A549 (cell line): Measurements from ENCODE around the gene FASTK. TPM values are rescaled to one million over a fixed set of nuclear protein-coding genes. Genes with fewer than 3 reads are reported as not detected.

Source experiments
- ATAC-seq, 2 experiments: fragments of 200-7000 bp in 1 of 2; fragments of >200 bp in 1 of 2; cut with Nextera tagmentation in 1 of 2; cut with Tn5 transposase in 1 of 2; 3 replicates each; pipeline versions ENCODE4 v1.8.0 to v1.9.1; 2018 to 2020; ENCODE audit warnings: mild to moderate bottlenecking in 1 of 2, moderate library complexity in 1 of 2
- CTCF ChIA-PET: fragments of 300-600 bp; sonication (Branson Sonifier 250); formaldehyde crosslinking; extraction: SDS; loops from one replicate; lab custom pipeline; 2021; ENCODE audit warnings: antibody characterized with exemption, inconsistent platforms; lab: Yijun Ruan, JAX
- POLR2A ChIA-PET: fragments of 350-600 bp; formaldehyde crosslinking; extraction: SDS; loops from one replicate; lab custom pipeline; 2021; ENCODE audit warnings: antibody characterized with exemption, inconsistent platforms; lab: Yijun Ruan, JAX
- DNase-seq, 2 experiments: peaks; one replicate each; pipeline versions ENCODE4 v3.0.0 to v3.0.0-alpha.2; 2011 to 2016; ENCODE audit warnings: low read depth in 1 of 2, low spot score in 1 of 2
- FAIRE-seq: peaks from 2 replicates; lab custom pipeline; 2011; peaks lifted over from hg19 to GRCh38; lab: Jason Lieb, UNC
- H3K27ac ChIP-seq, 2 experiments: fragments of >200 bp; sonication (Bioruptor Twin); formaldehyde crosslinking; 3 replicates each; pipeline ENCODE4 v1.5.1; 2016 to 2017
- H3K4me1 ChIP-seq: fragments of >200 bp; sonication (Bioruptor Twin); formaldehyde crosslinking; 3 replicates; pipeline ENCODE4 v1.6.1; 2016
- H3K4me2 ChIP-seq: fragments of >200 bp; sonication (Bioruptor Twin); formaldehyde crosslinking; 3 replicates; pipeline ENCODE4 v1.6.1; 2016
- H3K4me3 ChIP-seq: fragments of >200 bp; sonication (Bioruptor Twin); formaldehyde crosslinking; 3 replicates; pipeline ENCODE4 v1.5.1; 2016
- H3K9me3 ChIP-seq: fragments of >200 bp; sonication (Bioruptor Twin); formaldehyde crosslinking; 3 replicates; pipeline ENCODE4 v1.6.1; 2016
- ATOH8 ChIP-seq: fragments of 250-450 bp; sonication (Bioruptor Pico); IDR thresholded peaks from 2 replicates; pipeline ENCODE4 v1.5.0; 2020; ENCODE audit warnings: low read depth, mild to moderate bottlenecking, moderate library complexity
- FOSL2 ChIP-seq, 2 experiments: fragments of 450-650 bp in 1 of 2; fragments of >200 bp in 1 of 2; sonication (Bioruptor Twin) in 1 of 2; formaldehyde crosslinking; IDR thresholded peaks; 2 replicates each; pipeline versions ENCODE4 v1.5.0 to v1.6.1; 2016 to 2020; ENCODE audit warnings: mild to moderate bottlenecking in 1 of 2, moderate library complexity in 1 of 2
- FOXS1 ChIP-seq: fragments of 250-450 bp; sonication (Bioruptor Pico); IDR thresholded peaks from 2 replicates; pipeline ENCODE4 v1.5.0; 2020; ENCODE audit warnings: mild to moderate bottlenecking, moderate library complexity
- GATA3 ChIP-seq: IDR thresholded peaks from 2 replicates; pipeline ENCODE4 v1.6.1; 2012; ENCODE audit warnings: borderline replicate concordance
- JUN ChIP-seq, 2 experiments: fragments of >200 bp; sonication (Bioruptor Twin); formaldehyde crosslinking; IDR thresholded peaks; 2 replicates in 1 of 2; 3 replicates in 1 of 2; pipeline ENCODE4 v1.6.1; 2016 to 2017
- JUNB ChIP-seq: fragments of >200 bp; sonication (Bioruptor Twin); formaldehyde crosslinking; IDR thresholded peaks from 2 replicates; pipeline ENCODE4 v1.6.1; 2016
- MAFK ChIP-seq: fragments of 450-650 bp; IDR thresholded peaks from 2 replicates; pipeline ENCODE4 v1.6.1; 2014; ENCODE audit not compliant: partially characterized antibody
- MAZ ChIP-seq: fragments of 150-350 bp; IDR thresholded peaks from 2 replicates; pipeline ENCODE4 v1.6.1; 2014; ENCODE audit warnings: antibody characterized with exemption, low read depth, low read length, borderline replicate concordance
- NPAS2 ChIP-seq: fragments of 250-450 bp; sonication (Bioruptor Pico); IDR thresholded peaks from 2 replicates; pipeline ENCODE4 v1.8.0; 2022; ENCODE audit warnings: mild to moderate bottlenecking, moderate library complexity, borderline replicate concordance
- POLR2A ChIP-seq: IDR thresholded peaks from 2 replicates; pipeline ENCODE4 v1.6.1; 2012; ENCODE audit warnings: mild to moderate bottlenecking, low read length
- SMC3 ChIP-seq: fragments of >200 bp; sonication (Bioruptor Twin); formaldehyde crosslinking; IDR thresholded peaks from 3 replicates; pipeline ENCODE4 v1.6.1; 2018; ENCODE audit warnings: inconsistent platforms
- TP53 ChIP-seq: fragments of 250-450 bp; sonication (Bioruptor Pico); IDR thresholded peaks from 2 replicates; pipeline ENCODE4 v1.5.0; 2021; ENCODE audit warnings: mild to moderate bottlenecking, moderate library complexity
- USF2 ChIP-seq: fragments of 450-650 bp; IDR thresholded peaks from 2 replicates; pipeline ENCODE4 v1.6.1; 2014; ENCODE audit warnings: antibody characterized with exemption
- ZC3H11A ChIP-seq: fragments of 450-650 bp; IDR thresholded peaks from 2 replicates; pipeline ENCODE4 v1.6.1; 2014; ENCODE audit warnings: antibody characterized with exemption, mild to moderate bottlenecking
- ZNF302 ChIP-seq: fragments of 250-450 bp; sonication (Bioruptor Pico); IDR thresholded peaks from 2 replicates; pipeline ENCODE4 v1.9.0; 2021; ENCODE audit warnings: inconsistent platforms, mild to moderate bottlenecking, moderate library complexity
- WGBS: methylation state at CpG from one replicate; pipeline ENCODE4 v1.1.6; 2017; ENCODE audit errors: missing lambda C conversion rate; 5-methylcytosine and 5-hydroxymethylcytosine counted together
- polyA plus RNA-seq, 4 experiments: library from polyadenylated mRNA; depleted of rRNA in 3 of 4; stranded (reverse); fragments of >200 nt; fragmentation: RNase III in 1 of 4; extraction: RNeasy Plus Mini Kit Qiagen cat#74134 plus additional on column Dnase treatment in 1 of 4; gene quantifications; 2 replicates in 3 of 4; 3 replicates in 1 of 4; pipeline ENCODE4 v1.2.3, GENCODE V29; 2011 to 2017
- TF ChIP-seq, protein P1 (sequence below): IDR thresholded peaks from 2 replicates; pipeline ENCODE4 v1.6.1; 2012
- TF ChIP-seq, protein P2 (sequence below): IDR thresholded peaks from 2 replicates; pipeline ENCODE4 v1.6.1; 2012

Gene FASTK
- polyA plus RNA-seq, 2 of the 4 experiments (the other 2 are of a cell fraction): 38.5 to 72.4 TPM

- Histone ChIP-seq H3K9me3 (no peaks in the 10 kb centered on the region), H3K27ac (no peak overlapping the region; a peak in 1 of 6 replicates), H3K4me1 (peaks cover 50% of the 10 kb centered on the region), H3K4me2 (peak overlapping the region; percentile 95; the same call in 1 of the 3 replicates), H3K4me3 (no peak overlapping the region)
- POLR2A ChIA-PET: interaction anchor here (3.7 kb wide), 1 partner anchor 16 kb away, joined by 20 read pairs; no protein-coding TSS in a partner anchor
- 78% methylated on average over 22 of the region's 22 CpGs for WGBS
- CTCF ChIA-PET: interaction anchor here (0.7 to 27.1 kb wide), 5 partner anchors 9 to 50 kb away, joined by 4 to 412 read pairs (median 21); partner anchors contain the start of gene ABCB8
- ATAC-seq (no peak), FAIRE-seq (no peak), DNase-seq (no peak)
- TF ChIP-seq, protein P1, sequence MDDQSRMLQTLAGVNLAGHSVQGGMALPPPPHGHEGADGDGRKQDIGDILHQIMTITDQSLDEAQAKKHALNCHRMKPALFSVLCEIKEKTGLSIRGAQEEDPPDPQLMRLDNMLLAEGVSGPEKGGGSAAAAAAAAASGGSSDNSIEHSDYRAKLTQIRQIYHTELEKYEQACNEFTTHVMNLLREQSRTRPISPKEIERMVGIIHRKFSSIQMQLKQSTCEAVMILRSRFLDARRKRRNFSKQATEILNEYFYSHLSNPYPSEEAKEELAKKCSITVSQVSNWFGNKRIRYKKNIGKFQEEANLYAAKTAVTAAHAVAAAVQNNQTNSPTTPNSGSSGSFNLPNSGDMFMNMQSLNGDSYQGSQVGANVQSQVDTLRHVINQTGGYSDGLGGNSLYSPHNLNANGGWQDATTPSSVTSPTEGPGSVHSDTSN: 0 out of 2 replicates have a peak, but pooled peaks have one; percentile 5
- TF ChIP-seq MAZ: no peak
- TF ChIP-seq, protein P2, sequence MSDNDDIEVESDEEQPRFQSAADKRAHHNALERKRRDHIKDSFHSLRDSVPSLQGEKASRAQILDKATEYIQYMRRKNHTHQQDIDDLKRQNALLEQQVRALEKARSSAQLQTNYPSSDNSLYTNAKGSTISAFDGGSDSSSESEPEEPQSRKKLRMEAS: 0 out of 2 replicates have a peak, but pooled peaks have one; percentile 28
Observed at GRCh38 chr7:151078233-151079040, 2.2 kb downstream of the FASTK start.

DNA sequence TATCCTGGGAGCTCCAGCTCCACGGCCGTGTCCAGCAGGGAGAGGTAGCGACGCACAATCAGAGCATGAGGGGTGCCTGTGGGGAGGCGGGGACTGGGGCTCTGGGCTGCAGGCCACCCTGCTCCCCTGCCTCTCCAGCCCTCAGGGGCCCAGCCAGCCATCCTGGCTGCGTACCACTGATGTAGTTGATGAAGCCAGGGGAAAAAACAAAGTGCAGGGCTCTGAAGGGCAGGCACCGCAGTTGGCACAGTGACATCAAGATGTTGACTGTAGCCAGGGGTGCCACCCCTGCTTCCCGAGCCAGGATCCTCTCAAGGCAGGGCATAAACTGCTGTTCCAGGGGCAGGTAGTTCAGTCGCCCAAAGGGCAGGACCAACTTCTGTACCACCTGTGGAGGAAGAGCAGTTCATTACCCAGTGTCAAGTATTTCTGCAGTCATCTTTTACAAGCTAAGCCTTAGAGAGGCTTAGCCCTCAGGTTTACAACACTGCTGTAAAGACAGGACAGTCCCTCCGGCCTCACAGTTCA is 2.8 kb downstream of the FASTK start:
- H3K27ac ChIP-seq: no peak overlapping the region
- DNase-seq (no peak), FAIRE-seq (no peak)
- 68% methylated on average over 10 of the region's 10 CpGs for WGBS
- TF ChIP-seq ZNF302 (CRISPR knock-in tag) (no peak), SMC3 (no peak), POLR2A (0 out of 2 replicates have a peak, but pooled peaks have one; percentile 15), NPAS2 (CRISPR knock-in tag) (no peak), JUN (IDR thresholded peaks at IDR 0.05) (no peak), ATOH8 (CRISPR knock-in tag) (no peak), FOSL2 (IDR thresholded peaks at IDR 0.05) (no peak), FOSL2 (CRISPR knock-in tag; IDR thresholded peaks at IDR 0.05) (no peak), TP53 (CRISPR knock-in tag) (no peak), FOXS1 (CRISPR knock-in tag) (no peak), ZC3H11A (no peak), JUNB (no peak), USF2 (no peak), MAFK (no peak), GATA3 (0 out of 2 replicates have a peak, but pooled peaks have one; percentile 9)
- TF ChIP-seq, all 56 proteins: peak for 2
- Histone ChIP-seq H3K4me3 (no peak overlapping the region), H3K4me1 (peaks cover 50% of the 10 kb centered on the region), H3K9me3 (no peaks in the 10 kb centered on the region), H3K4me2 (no peak overlapping the region)
- no peak for ATAC-seq
- POLR2A ChIA-PET: interaction anchor here (3.7 kb wide), 1 partner anchor 15 kb away, joined by 20 read pairs; no protein-coding TSS in a partner anchor
- CTCF ChIA-PET: interaction anchor here (0.8 to 27.1 kb wide), 7 partner anchors 8 to 29 kb away, joined by 3 to 412 read pairs (median 5); partner anchors contain the start of gene AGAP3
